Natural killer cell (primary cell): ENCODE data around the gene PLN. TPM values are rescaled to one million over a fixed set of nuclear protein-coding genes. Genes with fewer than 3 reads are reported as not detected.

Experiments used
- ATAC-seq, 3 donors: fragments of 150-1000 bp in 2 of 3; fragments of 200-7000 bp in 1 of 3; cut with Tn5 transposase; 1 replicate in 1 of 3; 2 replicates in 2 of 3; pipeline ENCODE4 v1.10.0; 2021; ENCODE audit warnings: mild to moderate bottlenecking in 2 of 3, moderate library complexity in 2 of 3
- DNase-seq, 2 donors: peaks; one replicate each; pipeline versions ENCODE4 v3.0.0 to v3.0.0-alpha.2; 2013 to 2021; ENCODE audit warnings: mixed read lengths in 1 of 2
- H3K27ac ChIP-seq: one replicate; pipeline ENCODE4 v1.5.1; 2013; ENCODE audit warnings: mild to moderate bottlenecking, low read length
- H3K27me3 ChIP-seq: one replicate; pipeline ENCODE4 v1.6.1; 2013; ENCODE audit warnings: low read length; ENCODE audit not compliant: control insufficient read depth, insufficient read depth
- H3K36me3 ChIP-seq: one replicate; pipeline ENCODE4 v1.6.1; 2013; ENCODE audit warnings: low read length; ENCODE audit not compliant: control insufficient read depth, insufficient read depth
- H3K4me1 ChIP-seq: one replicate; pipeline ENCODE4 v1.6.1; 2013; ENCODE audit warnings: low read length; ENCODE audit not compliant: control insufficient read depth, insufficient read depth
- H3K4me3 ChIP-seq: one replicate; pipeline ENCODE4 v1.5.1; 2013; ENCODE audit warnings: low read length
- H3K9me3 ChIP-seq: one replicate; pipeline ENCODE4 v1.6.1; 2013; ENCODE audit warnings: low read length; ENCODE audit not compliant: control insufficient read depth, insufficient read depth
- H3K27ac Mint-ChIP-seq, 2 donors: one replicate each; pipeline ENCODE4 v1.8.0; 2022; ENCODE audit warnings: mild to moderate bottlenecking in 2 of 2, mixed read lengths in 2 of 2, moderate library complexity in 1 of 2
- H3K27me3 Mint-ChIP-seq, 2 donors: one replicate each; pipeline ENCODE4 v1.8.0; 2022; ENCODE audit warnings: low read depth in 2 of 2, mixed read lengths in 2 of 2
- H3K36me3 Mint-ChIP-seq: one replicate; pipeline ENCODE4 v1.8.0; 2022; ENCODE audit warnings: mixed read lengths
- H3K4me1 Mint-ChIP-seq, 2 donors: one replicate each; pipeline ENCODE4 v1.8.0; 2022; ENCODE audit warnings: mixed read lengths in 2 of 2
- H3K4me3 Mint-ChIP-seq: one replicate; pipeline ENCODE4 v1.8.0; 2022; ENCODE audit warnings: mild to moderate bottlenecking, moderate library complexity, mixed read lengths
- H3K9me3 Mint-ChIP-seq, 2 donors: one replicate each; pipeline ENCODE4 v1.8.0; 2022; ENCODE audit warnings: mixed read lengths in 2 of 2
- WGBS: methylation state at CpG from one replicate; pipeline ENCODE4 v1.1.7; 2013; ENCODE audit warnings: missing lambda C conversion rate; ENCODE audit not compliant: insufficient coverage; 5-methylcytosine and 5-hydroxymethylcytosine counted together
- intact Hi-C: fragments of 100-400 bp; cut with micrococcal nuclease; formaldehyde crosslinking; loops from one replicate; pipeline ENCODE4 v1.14.2; 2022
- total RNA-seq, 4 donors: library from RNA; stranded (reverse); fragments of 120-200 nt in 1 of 4; gene quantifications; one replicate each; pipeline versions ENCODE4 v1.2.3 to v1.2.4, GENCODE V29; 2013 to 2022
- TF ChIP-seq, protein P1 (sequence below): fragments of 200-600 bp; IDR thresholded peaks from one replicate; pipeline ENCODE4 v1.8.0; 2022; ENCODE audit warnings: antibody characterized with exemption

PLN gene
- total RNA-seq, 3 donors from 2014 or later (not counting 1 experiment from before 2014, with no cell fraction given), result not detected

DNA sequence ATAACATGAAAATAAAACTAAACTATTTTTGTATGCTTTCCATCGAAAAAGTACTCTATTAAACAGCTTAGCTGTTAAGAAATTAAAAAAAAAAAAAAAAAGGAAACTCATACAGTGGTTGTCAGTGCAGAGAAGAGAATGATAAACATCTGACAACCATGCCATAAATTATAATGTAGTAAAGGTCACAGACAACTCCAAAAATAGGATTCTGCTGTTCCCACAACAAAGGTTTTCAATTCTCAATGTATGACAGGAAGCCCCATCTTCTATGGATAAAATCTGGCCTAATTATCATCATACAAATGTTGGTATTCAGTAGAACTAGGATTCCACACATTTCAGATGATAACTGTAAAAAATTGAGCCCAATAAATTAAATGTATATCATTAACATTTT lies 5.0 kb downstream of the PLN start:
- Mint-ChIP-seq H3K9me3 (no peaks in the 10 kb centered on the region), H3K27me3 (no peaks in the 10 kb centered on the region), H3K27ac (no peak overlapping the region), H3K36me3 (no peaks in the 10 kb centered on the region), H3K4me1 (peaks cover 24 to 25% of the 10 kb centered on the region in 2 donors), H3K4me3 (no peak overlapping the region)
- H3K27ac ChIP-seq, result no peak overlapping the region
- no peaks in the 10 kb centered on the region for H3K9me3 ChIP-seq
- no peak overlapping the region for H3K4me3 ChIP-seq
- no peaks in the 10 kb centered on the region for H3K36me3 ChIP-seq
- ATAC-seq (no peak), DNase-seq (no peak)
- TF ChIP-seq, protein P1, sequence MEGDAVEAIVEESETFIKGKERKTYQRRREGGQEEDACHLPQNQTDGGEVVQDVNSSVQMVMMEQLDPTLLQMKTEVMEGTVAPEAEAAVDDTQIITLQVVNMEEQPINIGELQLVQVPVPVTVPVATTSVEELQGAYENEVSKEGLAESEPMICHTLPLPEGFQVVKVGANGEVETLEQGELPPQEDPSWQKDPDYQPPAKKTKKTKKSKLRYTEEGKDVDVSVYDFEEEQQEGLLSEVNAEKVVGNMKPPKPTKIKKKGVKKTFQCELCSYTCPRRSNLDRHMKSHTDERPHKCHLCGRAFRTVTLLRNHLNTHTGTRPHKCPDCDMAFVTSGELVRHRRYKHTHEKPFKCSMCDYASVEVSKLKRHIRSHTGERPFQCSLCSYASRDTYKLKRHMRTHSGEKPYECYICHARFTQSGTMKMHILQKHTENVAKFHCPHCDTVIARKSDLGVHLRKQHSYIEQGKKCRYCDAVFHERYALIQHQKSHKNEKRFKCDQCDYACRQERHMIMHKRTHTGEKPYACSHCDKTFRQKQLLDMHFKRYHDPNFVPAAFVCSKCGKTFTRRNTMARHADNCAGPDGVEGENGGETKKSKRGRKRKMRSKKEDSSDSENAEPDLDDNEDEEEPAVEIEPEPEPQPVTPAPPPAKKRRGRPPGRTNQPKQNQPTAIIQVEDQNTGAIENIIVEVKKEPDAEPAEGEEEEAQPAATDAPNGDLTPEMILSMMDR, result no peak
- peaks cover 5% of the 10 kb centered on the region for H3K4me1 ChIP-seq
- WGBS, result no CpG with 5 or more reads among the region's 1 CpG
- intact Hi-C loops, result loop anchor here (5.0 kb wide), 1 partner anchor 576 kb away; no protein-coding TSS in a partner anchor
- H3K27me3 ChIP-seq, result no peaks in the 10 kb centered on the region

DNA sequence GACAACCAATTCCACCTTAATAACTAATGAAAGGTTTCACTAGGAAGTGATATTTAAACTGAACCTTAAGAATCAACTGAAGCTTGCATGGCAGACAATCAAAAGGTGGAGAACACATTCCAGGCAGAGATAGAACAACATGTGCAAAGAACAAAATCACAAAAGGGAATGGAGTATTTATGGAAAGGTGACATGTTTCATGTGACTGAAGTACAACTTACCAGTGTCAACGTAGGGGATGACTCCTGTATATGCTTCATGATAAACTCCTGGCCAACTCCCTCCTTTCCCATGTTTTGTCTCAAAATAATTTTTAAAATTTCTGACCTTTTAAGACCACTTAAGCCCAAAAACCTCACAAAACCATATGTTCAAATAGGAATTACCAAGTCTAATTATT lies 6.6 kb downstream of the PLN start:
- Histone ChIP-seq H3K27me3 (no peaks in the 10 kb centered on the region), H3K4me1 (peaks cover 6% of the 10 kb centered on the region), H3K4me3 (no peak overlapping the region), H3K9me3 (no peaks in the 10 kb centered on the region), H3K27ac (no peak overlapping the region), H3K36me3 (no peaks in the 10 kb centered on the region)
- Mint-ChIP-seq H3K4me3 (no peak overlapping the region), H3K27me3 (peaks cover 0 to 3% of the 10 kb centered on the region in 2 donors), H3K4me1 (peaks cover 30 to 33% of the 10 kb centered on the region in 2 donors), H3K9me3 (no peaks in the 10 kb centered on the region), H3K27ac (no peak overlapping the region), H3K36me3 (no peaks in the 10 kb centered on the region)
- TF ChIP-seq, protein P1, result no peak
- no peak for DNase-seq
- no peak for ATAC-seq
- intact Hi-C loops, result loop anchor here (5.0 kb wide), 1 partner anchor 577 kb away; no protein-coding TSS in a partner anchor
- 93% methylated on average over 1 of the region's 1 CpG for WGBS

DNA sequence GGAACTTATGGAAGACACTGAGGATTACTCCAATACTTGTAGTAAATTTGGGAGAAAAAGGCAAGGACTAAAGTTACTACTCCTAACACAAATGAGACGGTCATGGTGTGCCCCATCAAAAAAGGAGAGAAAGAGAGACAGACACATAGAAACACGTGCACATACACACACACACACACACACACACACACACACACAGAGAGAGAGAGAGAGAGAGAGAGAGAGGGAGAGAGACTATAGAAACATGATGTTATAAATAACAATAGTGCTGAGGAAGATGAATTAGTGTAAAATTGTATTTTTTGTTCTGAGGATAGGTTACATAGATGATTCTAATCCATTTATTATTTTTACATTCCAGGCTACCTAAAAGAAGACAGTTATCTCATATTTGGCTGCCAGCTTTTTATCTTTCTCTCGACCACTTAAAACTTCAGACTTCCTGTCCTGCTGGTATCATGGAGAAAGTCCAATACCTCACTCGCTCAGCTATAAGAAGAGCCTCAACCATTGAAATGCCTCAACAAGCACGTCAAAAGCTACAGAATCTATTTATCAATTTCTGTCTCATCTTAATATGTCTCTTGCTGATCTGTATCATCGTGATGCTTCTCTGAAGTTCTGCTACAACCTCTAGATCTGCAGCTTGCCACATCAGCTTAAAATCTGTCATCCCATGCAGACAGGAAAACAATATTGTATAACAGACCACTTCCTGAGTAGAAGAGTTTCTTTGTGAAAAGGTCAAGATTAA lies 10.5 kb downstream of the PLN start:
- WGBS, result 9% methylated on average over 4 of the region's 6 CpGs
- ATAC-seq, result peak; percentile 86 to 90 (median 86)
- H3K27ac Mint-ChIP-seq, result peak overlapping the region; percentile 96 to 98
- Histone ChIP-seq H3K36me3 (no peaks in the 10 kb centered on the region), H3K27me3 (no peaks in the 10 kb centered on the region), H3K4me1 (peaks cover 6% of the 10 kb centered on the region), H3K9me3 (no peaks in the 10 kb centered on the region), H3K27ac (peak overlapping the region; percentile 84), H3K4me3 (peak overlapping the region; percentile 10)
- H3K36me3 Mint-ChIP-seq, result no peaks in the 10 kb centered on the region
- TF ChIP-seq, protein P1, result no peak
- H3K27me3 Mint-ChIP-seq, result peaks cover 0 to 3% of the 10 kb centered on the region in 2 donors
- peak overlapping the region; percentile 88 for H3K4me3 Mint-ChIP-seq
- H3K9me3 Mint-ChIP-seq, result no peaks in the 10 kb centered on the region
- intact Hi-C loops, result no loop called here
- H3K4me1 Mint-ChIP-seq, result peaks cover 19 to 22% of the 10 kb centered on the region in 2 donors
- DNase-seq, result peak in 1 of 2 donors; percentile 76
